Measurements from ENCODE around the gene AS3MT. TPM values are rescaled to one million over a fixed set of nuclear protein-coding genes. Genes with fewer than 3 reads are reported as not detected.

Gene AS3MT
- total and polyA plus RNA-seq, 8 donors, result 0.43 to 7.6 (median 3.9) TPM; not detected in 1

DNA sequence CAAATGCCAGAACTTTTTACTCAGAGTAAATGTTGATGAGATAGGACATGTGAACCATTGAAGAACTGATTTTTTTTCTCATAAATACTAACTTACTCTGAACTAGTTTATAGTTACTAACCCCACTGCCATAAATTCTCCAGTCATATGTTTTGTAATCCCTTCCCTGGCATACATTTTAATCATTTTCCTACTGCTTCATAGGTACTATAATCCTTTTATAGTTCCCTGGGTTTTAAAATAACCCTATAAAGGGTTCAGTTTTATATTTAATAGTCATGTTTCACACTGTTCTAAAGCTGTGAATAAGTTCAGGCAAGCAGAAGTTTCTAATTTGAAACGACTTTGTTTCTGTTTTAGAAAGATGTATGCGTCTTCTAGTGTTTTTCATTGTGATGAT, 77.7 kb downstream of the AS3MT start:
- no peak overlapping the region for H3K4me3 ChIP-seq
- TF ChIP-seq POLR2A (IDR thresholded peaks at IDR 0.05) (no peak), POLR2AphosphoS5 (IDR thresholded peaks at IDR 0.05) (no peak), EP300 (IDR thresholded peaks at IDR 0.05) (no peak)
- TF ChIP-seq, protein P1, sequence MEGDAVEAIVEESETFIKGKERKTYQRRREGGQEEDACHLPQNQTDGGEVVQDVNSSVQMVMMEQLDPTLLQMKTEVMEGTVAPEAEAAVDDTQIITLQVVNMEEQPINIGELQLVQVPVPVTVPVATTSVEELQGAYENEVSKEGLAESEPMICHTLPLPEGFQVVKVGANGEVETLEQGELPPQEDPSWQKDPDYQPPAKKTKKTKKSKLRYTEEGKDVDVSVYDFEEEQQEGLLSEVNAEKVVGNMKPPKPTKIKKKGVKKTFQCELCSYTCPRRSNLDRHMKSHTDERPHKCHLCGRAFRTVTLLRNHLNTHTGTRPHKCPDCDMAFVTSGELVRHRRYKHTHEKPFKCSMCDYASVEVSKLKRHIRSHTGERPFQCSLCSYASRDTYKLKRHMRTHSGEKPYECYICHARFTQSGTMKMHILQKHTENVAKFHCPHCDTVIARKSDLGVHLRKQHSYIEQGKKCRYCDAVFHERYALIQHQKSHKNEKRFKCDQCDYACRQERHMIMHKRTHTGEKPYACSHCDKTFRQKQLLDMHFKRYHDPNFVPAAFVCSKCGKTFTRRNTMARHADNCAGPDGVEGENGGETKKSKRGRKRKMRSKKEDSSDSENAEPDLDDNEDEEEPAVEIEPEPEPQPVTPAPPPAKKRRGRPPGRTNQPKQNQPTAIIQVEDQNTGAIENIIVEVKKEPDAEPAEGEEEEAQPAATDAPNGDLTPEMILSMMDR (IDR thresholded peaks at IDR 0.05), result no peak
- intact Hi-C loops (cut with DNase I; ENCODE audit: low total_unique reads), result no loop called here

DNA sequence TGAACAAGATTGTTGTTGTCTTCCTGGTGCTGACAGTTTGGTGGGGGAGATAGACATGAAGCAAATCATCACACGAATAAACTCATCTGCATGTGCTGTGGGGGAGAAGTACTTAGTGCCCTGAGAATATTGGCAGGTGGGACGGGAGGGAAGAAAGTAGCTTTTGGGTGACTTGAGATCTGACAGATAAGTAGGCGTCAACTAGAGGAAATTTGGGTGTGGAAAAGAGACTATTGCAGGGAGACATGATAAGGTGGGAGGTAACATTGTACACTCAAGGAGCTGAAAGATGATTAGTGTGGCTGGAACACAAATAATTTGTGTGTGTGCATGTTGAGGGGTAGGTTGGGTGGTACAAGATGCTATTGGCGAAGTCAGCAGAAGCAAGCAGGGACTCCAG, 78.9 kb downstream of the AS3MT start:
- H3K4me1 ChIP-seq, result peaks cover 0 to 16% (median 4%) of the 10 kb centered on the region in 4 donors
- no peak overlapping the region for H3K4me3 ChIP-seq
- H3K27me3 ChIP-seq, result no peaks in the 10 kb centered on the region
- DNase-seq, result no peak
- TF ChIP-seq POLR2AphosphoS5 (IDR thresholded peaks at IDR 0.05), result no peak
- no peak for TF ChIP-seq EP300 (IDR thresholded peaks at IDR 0.05)
- TF ChIP-seq, protein P1 (IDR thresholded peaks at IDR 0.05), result no peak
- no peak for TF ChIP-seq POLR2A (IDR thresholded peaks at IDR 0.05)
- intact Hi-C loops (cut with DNase I; ENCODE audit: low total_unique reads), result no loop called here
- H3K27ac ChIP-seq, result no peak overlapping the region
- H3K9me3 ChIP-seq, result no peaks in the 10 kb centered on the region
- H3K36me3 ChIP-seq, result no peaks in the 10 kb centered on the region
- WGBS, 5 donors, result 87 to 93% (median 91%) methylated on average over 4 of the region's 4 CpGs

More for the DNA sequence above, 77.7 kb downstream of the AS3MT start:
- Histone ChIP-seq H3K9me3 (no peaks in the 10 kb centered on the region), H3K4me1 (peaks cover 0 to 16% (median 4%) of the 10 kb centered on the region in 4 donors), H3K36me3 (no peaks in the 10 kb centered on the region), H3K27ac (no peak overlapping the region), H3K27me3 (no peaks in the 10 kb centered on the region)
- no peak for DNase-seq
- 81 to 90% (median 89%) methylated on average over 2 of the region's 2 CpGs for WGBS, 5 donors

DNA sequence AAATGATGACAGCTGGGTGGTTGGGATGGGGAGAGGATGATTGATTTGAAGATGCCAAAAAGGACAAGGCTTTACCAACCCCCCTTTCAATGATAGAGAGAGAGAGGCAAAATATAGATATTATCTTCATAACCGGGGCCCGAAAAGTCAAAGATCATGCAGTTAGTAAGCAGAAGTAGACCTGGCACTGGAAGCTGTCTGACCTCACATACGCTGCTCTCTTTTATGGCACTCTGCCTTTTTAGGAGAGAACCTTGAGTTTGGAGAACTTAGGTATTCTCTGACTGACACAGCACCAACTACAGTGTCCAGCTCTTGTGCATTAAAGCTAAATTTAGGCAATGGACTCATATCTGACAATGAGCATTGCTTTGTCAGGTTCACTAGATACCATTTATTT, 79.5 kb downstream of the AS3MT start:
- intact Hi-C loops (cut with DNase I; ENCODE audit: low total_unique reads), result no loop called here
- DNase-seq, result no peak
- Histone ChIP-seq H3K4me1 (peaks cover 0 to 16% (median 4%) of the 10 kb centered on the region in 4 donors), H3K27ac (no peak overlapping the region), H3K9me3 (no peaks in the 10 kb centered on the region), H3K27me3 (no peaks in the 10 kb centered on the region), H3K4me3 (no peak overlapping the region), H3K36me3 (no peaks in the 10 kb centered on the region)
- TF ChIP-seq POLR2A (IDR thresholded peaks at IDR 0.05) (no peak), EP300 (IDR thresholded peaks at IDR 0.05) (no peak), POLR2AphosphoS5 (IDR thresholded peaks at IDR 0.05) (no peak)
- TF ChIP-seq, protein P1 (IDR thresholded peaks at IDR 0.05), result no peak
- WGBS, 5 donors, result 89 to 96% (median 95%) methylated on average over 3 of the region's 3 CpGs

DNA sequence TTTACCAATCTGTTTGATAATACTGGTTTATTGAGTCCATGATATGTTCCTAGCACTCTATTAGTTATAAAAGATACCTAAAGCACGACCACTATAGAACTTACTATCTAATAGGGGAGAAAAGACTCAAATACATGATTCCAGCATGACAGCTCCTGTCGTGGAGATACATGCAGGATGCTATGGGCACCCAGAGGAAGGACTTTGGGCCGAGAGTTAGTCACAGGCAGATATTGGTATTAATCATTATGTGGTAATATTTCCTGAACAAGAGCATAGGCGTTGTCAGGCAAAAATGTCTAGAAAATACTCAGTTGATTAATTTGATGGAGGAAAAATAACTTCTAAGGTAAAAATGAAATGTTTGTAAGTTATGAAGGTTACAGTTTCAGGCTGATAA, 80.6 kb downstream of the AS3MT start:
- TF ChIP-seq POLR2AphosphoS5 (IDR thresholded peaks at IDR 0.05), result no peak
- TF ChIP-seq, protein P1 (IDR thresholded peaks at IDR 0.05), result no peak
- no peak for TF ChIP-seq POLR2A (IDR thresholded peaks at IDR 0.05)
- no peak for TF ChIP-seq EP300 (IDR thresholded peaks at IDR 0.05)
- Histone ChIP-seq H3K27me3 (no peaks in the 10 kb centered on the region), H3K4me1 (peaks cover 0 to 8% (median 4%) of the 10 kb centered on the region in 4 donors), H3K36me3 (no peaks in the 10 kb centered on the region), H3K27ac (no peak overlapping the region), H3K9me3 (no peaks in the 10 kb centered on the region), H3K4me3 (no peak overlapping the region)
- no peak for DNase-seq
- WGBS, 5 donors, result 77 to 87% (median 83%) methylated on average over 4 of the region's 4 CpGs
- intact Hi-C loops (cut with DNase I; ENCODE audit: low total_unique reads), result no loop called here

All from stomach (tissue), 9 donors.